Fibroblast of lung (primary cell): ENCODE measurements around the gene ABAT. TPM values are rescaled to one million over a fixed set of nuclear protein-coding genes. Genes with fewer than 3 reads are reported as not detected.

Experiments used
- DNase-seq, 2 donors: peaks; one replicate each; pipeline versions ENCODE4 v3.0.0 to v3.0.0-alpha.2; 2010; ENCODE audit warnings: low read depth in 2 of 2
- H2AFZ ChIP-seq: 2 replicates; pipeline ENCODE4 v1.5.1; 2012; ENCODE audit warnings: low read length, control low read depth, inconsistent platforms
- H3K27ac ChIP-seq: 2 replicates; pipeline ENCODE4 v1.5.1; 2011; ENCODE audit warnings: low read length, control low read depth; ENCODE audit not compliant: insufficient read depth
- H3K27me3 ChIP-seq: 2 replicates; pipeline ENCODE4 v1.5.1; 2011; ENCODE audit warnings: mild to moderate bottlenecking, low read length; ENCODE audit not compliant: control insufficient read depth, insufficient read depth
- H3K36me3 ChIP-seq: 2 replicates; pipeline ENCODE4 v1.5.1; 2011; ENCODE audit warnings: low read length; ENCODE audit not compliant: control insufficient read depth, insufficient read depth
- H3K4me1 ChIP-seq: 2 replicates; pipeline ENCODE4 v1.5.1; 2011; ENCODE audit warnings: low read length; ENCODE audit not compliant: control insufficient read depth, insufficient read depth; ENCODE audit errors: extremely low read depth
- H3K4me2 ChIP-seq: 2 replicates; pipeline ENCODE4 v1.5.1; 2011; ENCODE audit warnings: low read length, control low read depth; ENCODE audit not compliant: insufficient read depth; ENCODE audit errors: extremely low read depth
- H3K4me3 ChIP-seq, 4 experiments: fragments of 200-600 bp in 1 of 4; sonication (generic) in 1 of 4; replicated peaks in 1 of 4; 2 replicates each; pipeline ENCODE4 v1.5.1; 2011 to 2016; ENCODE audit warnings: low read length in 4 of 4, low read depth in 3 of 4, mild to moderate bottlenecking in 3 of 4, control low read depth in 2 of 4, inconsistent platforms in 1 of 4, mixed read lengths in 1 of 4; ENCODE audit not compliant: insufficient read depth in 1 of 4; ENCODE audit errors: control extremely low read depth in 1 of 4
- H3K79me2 ChIP-seq: 2 replicates; pipeline ENCODE4 v1.5.1; 2012; ENCODE audit warnings: mild to moderate bottlenecking, low read length, inconsistent platforms; ENCODE audit not compliant: control insufficient read depth, insufficient read depth
- H3K9ac ChIP-seq: 2 replicates; pipeline ENCODE4 v1.5.1; 2011; ENCODE audit warnings: mild to moderate bottlenecking, low read length, control low read depth; ENCODE audit not compliant: insufficient read depth
- H3K9me3 ChIP-seq: 2 replicates; pipeline ENCODE4 v1.5.1; 2012; ENCODE audit warnings: low read depth, low read length; ENCODE audit not compliant: control insufficient read depth, insufficient read depth
- H4K20me1 ChIP-seq: 2 replicates; pipeline ENCODE4 v1.5.1; 2011; ENCODE audit warnings: low read length; ENCODE audit not compliant: control insufficient read depth, insufficient read depth; ENCODE audit errors: extremely low read depth
- CTCF ChIP-seq, 2 donors: IDR thresholded peaks in 1 of 2; conservative IDR thresholded peaks in 1 of 2; 1 replicate in 1 of 2; 2 replicates in 1 of 2; pipeline ENCODE4 v1.5.1; 2011 to 2012; ENCODE audit warnings: low read length in 2 of 2, control low read depth in 1 of 2, inconsistent platforms in 1 of 2, low read depth in 1 of 2, mild to moderate bottlenecking in 1 of 2
- EZH2 ChIP-seq: IDR thresholded peaks from 2 replicates; pipeline ENCODE4 v1.5.1; 2012; ENCODE audit warnings: low read length, control low read depth, mild to moderate bottlenecking; ENCODE audit errors: missing control alignments
- polyA plus RNA-seq, 2 donors: library from polyadenylated mRNA; depleted of rRNA in 1 of 2; stranded (reverse) in 1 of 2; unstranded in 1 of 2; fragments of >200 nt; gene quantifications; 2 replicates each; pipeline ENCODE4 v1.2.1, GENCODE V29; 2011 to 2012; ENCODE audit warnings: missing spikeins in 1 of 2
- total RNA-seq: library from RNA; depleted of rRNA; stranded (reverse); fragments of >200 nt; gene quantifications from 2 replicates; pipeline ENCODE4 v1.2.1, GENCODE V29; 2014

ABAT gene
- total and polyA plus RNA-seq, 2 donors (not counting 1 experiment from before 2014, with no cell fraction given): 1.8 TPM

GRCh38 chr16:8682551-8683259 lies 8.3 kb downstream of the ABAT start:
- H3K27ac ChIP-seq: no peak overlapping the region
- no peak for TF ChIP-seq EZH2
- TF ChIP-seq CTCF (conservative IDR thresholded peaks at IDR 0.05 in 1 of 2, IDR thresholded peaks at IDR 0.05 in 1 of 2; ENCODE audit: low read depth in 1 of 2, low read length in 2 of 2): no peak
- no peak overlapping the region for H3K9ac ChIP-seq
- DNase-seq: no peak
- no peaks in the 10 kb centered on the region for H3K79me2 ChIP-seq
- H3K4me1 ChIP-seq: no peaks in the 10 kb centered on the region
- no peaks in the 10 kb centered on the region for H3K9me3 ChIP-seq
- H3K4me2 ChIP-seq: no peak overlapping the region
- no peaks in the 10 kb centered on the region for H4K20me1 ChIP-seq
- H3K36me3 ChIP-seq: no peaks in the 10 kb centered on the region
- no peak overlapping the region for H2AFZ ChIP-seq
- H3K27me3 ChIP-seq: no peaks in the 10 kb centered on the region
- H3K4me3 ChIP-seq: no peak overlapping the region

- no peak for TF ChIP-seq CTCF (conservative IDR thresholded peaks at IDR 0.05 in 1 of 2, IDR thresholded peaks at IDR 0.05 in 1 of 2; ENCODE audit: low read depth in 1 of 2, low read length in 2 of 2)
- no peak for TF ChIP-seq EZH2
- no peak overlapping the region for H3K9ac ChIP-seq
Observed at GRCh38 chr16:8683640-8684039, 9.2 kb downstream of the ABAT start.

GRCh38 chr16:8685617-8686016 lies 11.2 kb downstream of the ABAT start:
- H3K9ac ChIP-seq: no peak overlapping the region
- H3K4me3 ChIP-seq: no peak overlapping the region
- no peaks in the 10 kb centered on the region for H3K9me3 ChIP-seq
- no peaks in the 10 kb centered on the region for H3K27me3 ChIP-seq
- H3K27ac ChIP-seq: no peak overlapping the region
- no peak for DNase-seq
- no peaks in the 10 kb centered on the region for H3K36me3 ChIP-seq
- H3K79me2 ChIP-seq: no peaks in the 10 kb centered on the region
- no peak overlapping the region for H2AFZ ChIP-seq
- TF ChIP-seq CTCF (conservative IDR thresholded peaks at IDR 0.05 in 1 of 2, IDR thresholded peaks at IDR 0.05 in 1 of 2; ENCODE audit: low read depth in 1 of 2, low read length in 2 of 2) (no peak), EZH2 (no peak)
- no peaks in the 10 kb centered on the region for H4K20me1 ChIP-seq
- no peak overlapping the region for H3K4me2 ChIP-seq
- H3K4me1 ChIP-seq: no peaks in the 10 kb centered on the region

More at GRCh38 chr16:8683640-8684039, 9.2 kb downstream of the ABAT start:
- no peak overlapping the region for H3K4me3 ChIP-seq
- H2AFZ ChIP-seq: no peak overlapping the region
- H3K27ac ChIP-seq: no peak overlapping the region
- H3K36me3 ChIP-seq: no peaks in the 10 kb centered on the region
- H4K20me1 ChIP-seq: no peaks in the 10 kb centered on the region
- H3K27me3 ChIP-seq: no peaks in the 10 kb centered on the region
- no peak overlapping the region for H3K4me2 ChIP-seq
- no peaks in the 10 kb centered on the region for H3K9me3 ChIP-seq
- no peaks in the 10 kb centered on the region for H3K79me2 ChIP-seq
- no peak for DNase-seq
- no peaks in the 10 kb centered on the region for H3K4me1 ChIP-seq
